GM12801 (cell line): ENCODE measurements around the gene SNRNP27.

ENCODE experiments used
- CTCF ChIP-seq: IDR thresholded peaks from one replicate; pipeline ENCODE4 v1.5.1; 2011; ENCODE audit warnings: control low read depth; ENCODE audit not compliant: insufficient read length; ENCODE audit errors: extremely low read depth

Gene SNRNP27

GRCh38 chr2:69945441-69945840, 51.7 kb downstream of the SNRNP27 start:
- TF ChIP-seq CTCF = no peak

DNA sequence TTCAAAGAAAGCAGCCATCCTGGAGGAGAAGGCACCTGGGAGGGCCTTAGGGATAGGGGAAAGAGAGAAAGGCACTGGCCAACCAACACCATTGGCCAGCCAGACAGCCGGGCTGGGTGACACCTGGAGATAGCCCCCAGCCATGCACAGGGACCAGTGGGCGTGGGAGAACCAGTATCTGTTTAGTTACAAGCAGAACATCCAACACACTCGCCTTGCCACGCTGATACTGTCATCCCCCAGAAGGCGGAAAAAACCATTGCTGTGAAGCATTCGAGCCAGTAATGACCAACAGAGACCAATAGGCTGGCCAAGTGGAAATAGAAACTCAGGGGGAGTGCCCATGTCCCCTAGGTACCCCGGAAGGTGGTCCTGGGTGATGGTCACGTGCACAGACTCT, 52.2 kb downstream of the SNRNP27 start:
- TF ChIP-seq CTCF = no peak

DNA sequence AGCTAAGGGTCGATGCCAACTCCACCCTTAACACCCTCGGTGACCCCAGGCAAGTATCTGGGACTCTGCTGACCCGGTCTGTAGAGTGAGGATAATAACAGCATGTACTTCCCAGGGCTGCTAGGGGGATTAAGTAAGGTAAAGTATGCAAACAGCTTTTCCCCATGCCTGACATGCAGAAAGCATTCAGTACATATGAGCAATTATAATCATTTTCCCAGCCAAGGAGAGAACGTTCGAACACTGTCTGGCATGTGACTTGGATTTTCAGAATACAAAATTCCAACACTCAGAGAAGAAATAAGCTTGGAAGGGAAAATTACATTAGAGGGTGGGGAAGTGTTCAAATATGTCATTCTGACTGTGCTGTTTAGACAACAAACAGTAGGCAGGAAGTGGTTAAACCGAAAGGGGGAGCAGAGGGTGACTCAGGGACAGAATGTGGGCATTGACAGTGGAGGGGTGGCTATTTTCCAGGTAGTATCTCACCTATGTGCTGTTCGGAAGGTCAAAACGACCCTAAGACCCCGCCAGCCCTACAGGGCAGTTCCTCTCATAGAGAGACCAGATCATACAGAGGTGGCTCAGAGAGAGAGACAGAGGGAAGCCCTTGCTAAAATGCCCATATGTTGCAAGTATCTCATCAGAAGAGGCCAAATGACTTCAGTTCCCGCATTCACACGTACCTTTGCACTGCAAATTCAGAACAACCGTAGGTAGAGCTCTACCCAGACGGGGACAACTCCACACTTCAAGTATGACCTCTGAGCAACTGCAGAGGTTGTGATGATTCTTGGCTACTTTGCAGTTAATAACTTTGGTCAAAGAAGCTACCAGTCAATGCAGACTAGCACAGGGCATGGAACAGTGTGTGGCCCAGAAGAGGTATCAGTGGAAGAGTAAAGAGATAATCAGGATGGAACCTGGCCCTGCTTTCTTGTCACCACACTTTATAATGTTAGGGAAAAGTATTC, 52.9 kb downstream of the SNRNP27 start:
- no peak for TF ChIP-seq CTCF

DNA sequence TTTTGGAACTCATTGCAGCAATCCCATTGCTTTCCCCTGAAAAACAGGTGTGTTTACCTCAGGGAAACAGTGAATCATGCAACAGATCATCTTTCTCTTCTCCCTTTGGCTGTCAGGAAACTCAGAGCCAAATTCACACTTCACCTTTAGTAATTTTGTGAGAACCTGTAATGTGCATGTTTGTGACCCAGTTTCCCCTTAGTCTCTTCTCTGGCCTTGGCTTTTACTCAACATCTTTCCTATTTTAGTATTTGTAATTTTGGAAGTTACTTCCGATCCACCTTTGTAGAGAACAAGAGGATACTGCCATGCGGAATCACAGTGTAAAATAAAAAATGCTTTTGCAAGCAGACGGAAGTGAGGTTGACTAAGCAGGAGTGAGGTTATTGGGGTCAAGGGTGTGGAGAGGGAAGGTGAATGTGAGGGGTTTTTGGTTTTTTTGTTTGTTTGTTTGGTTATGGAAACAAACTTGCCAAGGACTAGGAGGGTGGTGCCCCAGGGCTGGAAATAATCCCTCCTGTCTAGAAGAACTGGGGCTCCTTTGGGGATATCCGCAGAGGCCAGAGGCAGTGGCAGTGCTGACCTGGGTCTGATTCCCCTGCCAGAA, 53.7 kb downstream of the SNRNP27 start:
- no peak for TF ChIP-seq CTCF

DNA sequence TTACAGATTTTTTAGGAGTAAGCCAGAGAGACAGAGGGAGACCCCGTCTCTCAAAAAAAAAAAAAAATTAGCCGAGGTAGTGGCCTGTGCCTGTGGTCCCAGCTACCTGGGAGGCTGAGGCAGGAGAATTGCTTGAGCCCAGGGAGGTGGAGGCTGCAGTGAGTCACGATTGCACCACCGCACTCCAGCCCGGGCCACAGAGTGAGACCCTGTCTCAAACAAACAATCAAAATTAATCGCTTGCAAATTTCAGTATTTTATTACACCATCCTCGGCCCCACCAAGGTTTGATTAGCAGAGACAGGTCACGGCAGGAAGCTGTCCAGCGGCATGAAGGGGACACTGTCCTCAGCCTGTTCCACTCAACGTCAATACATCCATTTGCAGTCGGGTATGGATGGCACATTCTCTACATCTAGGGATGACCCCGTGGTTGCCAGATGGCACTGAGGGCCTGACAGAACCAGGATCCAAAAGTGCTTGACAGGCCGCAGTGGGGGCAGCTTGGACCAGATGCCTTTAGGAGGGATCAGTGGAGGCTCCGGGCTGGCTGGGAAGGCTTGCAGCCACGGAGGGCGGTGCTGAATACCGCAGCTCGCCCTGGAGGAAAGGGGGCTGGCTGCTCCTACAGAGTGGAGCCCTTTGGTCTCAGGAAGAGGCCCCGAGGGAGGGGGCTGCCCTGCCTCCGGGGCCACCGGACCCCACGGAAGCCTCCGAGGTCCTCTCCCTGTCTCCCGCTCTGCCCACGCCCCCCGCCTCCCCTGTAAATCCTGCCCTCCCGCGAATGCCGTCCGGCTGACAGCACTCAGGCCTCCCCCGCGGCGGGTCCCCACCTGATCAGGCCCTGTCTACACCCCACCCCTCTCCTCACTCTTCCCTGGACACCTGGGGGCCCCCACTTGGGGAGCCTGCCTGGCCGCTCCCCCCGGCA, 54.5 kb downstream of the SNRNP27 start:
- TF ChIP-seq CTCF = no peak

GRCh38 chr2:69948963-69949645, 55.3 kb downstream of the SNRNP27 start:
- TF ChIP-seq CTCF = no peak
